ENCODE measurements around the gene THAP5.

DNA sequence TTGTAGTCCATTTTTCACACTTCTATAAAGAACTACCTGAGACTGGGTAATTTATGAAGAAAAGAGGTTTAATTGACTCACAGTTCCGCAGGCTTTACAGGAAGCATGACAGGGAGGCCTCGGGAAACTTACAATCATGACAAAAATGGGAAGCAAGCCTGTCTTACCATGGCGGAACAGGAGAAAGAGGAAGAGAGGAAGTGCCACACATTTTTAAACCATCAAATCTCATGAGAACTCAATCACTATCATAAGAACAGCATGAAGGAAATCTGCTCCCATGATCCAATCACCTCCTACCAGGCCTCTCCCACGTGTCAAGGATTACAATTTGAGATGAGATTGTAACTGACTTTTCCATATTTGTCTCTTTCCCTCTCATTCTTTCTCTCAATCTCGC lies 34.2 kb downstream of the THAP5 start:
- no peak for TF ChIP-seq POLR2A (IDR thresholded peaks at IDR 0.05)
- TF ChIP-seq, protein P1, sequence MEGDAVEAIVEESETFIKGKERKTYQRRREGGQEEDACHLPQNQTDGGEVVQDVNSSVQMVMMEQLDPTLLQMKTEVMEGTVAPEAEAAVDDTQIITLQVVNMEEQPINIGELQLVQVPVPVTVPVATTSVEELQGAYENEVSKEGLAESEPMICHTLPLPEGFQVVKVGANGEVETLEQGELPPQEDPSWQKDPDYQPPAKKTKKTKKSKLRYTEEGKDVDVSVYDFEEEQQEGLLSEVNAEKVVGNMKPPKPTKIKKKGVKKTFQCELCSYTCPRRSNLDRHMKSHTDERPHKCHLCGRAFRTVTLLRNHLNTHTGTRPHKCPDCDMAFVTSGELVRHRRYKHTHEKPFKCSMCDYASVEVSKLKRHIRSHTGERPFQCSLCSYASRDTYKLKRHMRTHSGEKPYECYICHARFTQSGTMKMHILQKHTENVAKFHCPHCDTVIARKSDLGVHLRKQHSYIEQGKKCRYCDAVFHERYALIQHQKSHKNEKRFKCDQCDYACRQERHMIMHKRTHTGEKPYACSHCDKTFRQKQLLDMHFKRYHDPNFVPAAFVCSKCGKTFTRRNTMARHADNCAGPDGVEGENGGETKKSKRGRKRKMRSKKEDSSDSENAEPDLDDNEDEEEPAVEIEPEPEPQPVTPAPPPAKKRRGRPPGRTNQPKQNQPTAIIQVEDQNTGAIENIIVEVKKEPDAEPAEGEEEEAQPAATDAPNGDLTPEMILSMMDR (IDR thresholded peaks at IDR 0.05): no peak
